ENCODE measurements around the gene ZFAND3.

DNA sequence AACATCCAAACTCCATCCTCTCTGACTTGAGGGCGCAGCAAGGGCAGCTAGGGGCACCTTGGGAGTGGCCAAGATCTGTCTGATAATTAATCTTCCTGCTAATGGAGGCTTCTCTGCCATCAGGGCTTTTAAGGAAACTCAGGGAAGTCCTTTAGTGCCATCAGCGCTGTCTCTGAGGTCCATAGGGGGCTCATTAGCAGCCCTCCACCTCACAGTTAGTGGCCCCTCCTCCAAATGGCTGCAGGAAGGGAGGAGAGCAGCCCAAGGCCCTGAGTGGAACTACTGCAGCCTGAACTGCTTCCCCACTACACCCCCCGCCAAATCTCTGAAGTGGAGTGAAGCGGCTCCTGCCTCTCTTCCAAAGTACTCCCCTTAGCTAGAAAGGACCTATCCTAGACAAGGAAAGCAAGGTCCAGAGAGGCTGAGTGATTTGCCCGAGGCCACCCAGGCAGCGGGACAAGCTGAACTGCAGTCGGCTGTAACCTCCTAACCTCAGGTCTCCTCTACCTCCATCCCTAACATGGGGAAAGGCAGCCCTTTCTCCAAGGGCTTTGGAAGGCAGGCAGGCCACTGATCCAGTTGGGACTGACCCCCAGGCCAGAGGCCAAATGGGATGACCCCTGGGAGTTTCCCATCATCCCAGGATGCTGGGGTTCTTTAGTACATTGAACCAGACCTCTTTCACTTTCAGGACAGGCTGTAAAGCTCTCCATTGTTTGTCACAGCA lies 39.5 kb upstream of the ZFAND3 start:
- no peak for TF ChIP-seq EP300 (IDR thresholded peaks at IDR 0.05)
- TF ChIP-seq, protein P1, sequence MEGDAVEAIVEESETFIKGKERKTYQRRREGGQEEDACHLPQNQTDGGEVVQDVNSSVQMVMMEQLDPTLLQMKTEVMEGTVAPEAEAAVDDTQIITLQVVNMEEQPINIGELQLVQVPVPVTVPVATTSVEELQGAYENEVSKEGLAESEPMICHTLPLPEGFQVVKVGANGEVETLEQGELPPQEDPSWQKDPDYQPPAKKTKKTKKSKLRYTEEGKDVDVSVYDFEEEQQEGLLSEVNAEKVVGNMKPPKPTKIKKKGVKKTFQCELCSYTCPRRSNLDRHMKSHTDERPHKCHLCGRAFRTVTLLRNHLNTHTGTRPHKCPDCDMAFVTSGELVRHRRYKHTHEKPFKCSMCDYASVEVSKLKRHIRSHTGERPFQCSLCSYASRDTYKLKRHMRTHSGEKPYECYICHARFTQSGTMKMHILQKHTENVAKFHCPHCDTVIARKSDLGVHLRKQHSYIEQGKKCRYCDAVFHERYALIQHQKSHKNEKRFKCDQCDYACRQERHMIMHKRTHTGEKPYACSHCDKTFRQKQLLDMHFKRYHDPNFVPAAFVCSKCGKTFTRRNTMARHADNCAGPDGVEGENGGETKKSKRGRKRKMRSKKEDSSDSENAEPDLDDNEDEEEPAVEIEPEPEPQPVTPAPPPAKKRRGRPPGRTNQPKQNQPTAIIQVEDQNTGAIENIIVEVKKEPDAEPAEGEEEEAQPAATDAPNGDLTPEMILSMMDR (IDR thresholded peaks at IDR 0.05): no peak
- TF ChIP-seq POLR2A (IDR thresholded peaks at IDR 0.05): no peak
